H1 (cell line): ENCODE measurements around the gene FASTK. TPM values are rescaled to one million over a fixed set of nuclear protein-coding genes. Genes with fewer than 3 reads are reported as not detected.

Experiments
- CTCF ChIA-PET: fragments of 300-600 bp; sonication (Branson Sonifier 250); formaldehyde crosslinking; loops from one replicate; lab custom pipeline; 2021; ENCODE audit not compliant: partially characterized antibody; lab: Charles Lee
- POLR2A ChIA-PET: fragments of 300-600 bp; sonication (Branson Sonifier 250); formaldehyde crosslinking; loops from one replicate; lab custom pipeline; 2021; ENCODE audit warnings: inconsistent platforms; ENCODE audit not compliant: partially characterized antibody; lab: Charles Lee
- DNase-seq, 2 experiments: peaks; one replicate each; pipeline versions ENCODE4 v3.0.0 to v3.0.0-alpha.2; 2010 to 2022; ENCODE audit warnings: low spot score in 2 of 2, low read depth in 1 of 2, mixed read lengths in 1 of 2
- FAIRE-seq: peaks from 2 replicates; lab custom pipeline; 2011; peaks lifted over from hg19 to GRCh38; lab: Jason Lieb, UNC
- H2AFZ ChIP-seq: 2 replicates; pipeline ENCODE4 v1.8.1; 2012; ENCODE audit warnings: low read length, inconsistent platforms
- H2AK5ac ChIP-seq: 2 replicates; pipeline ENCODE4 v1.6.1; 2013; ENCODE audit warnings: low read depth, low read length
- H2BK120ac ChIP-seq: replicated peaks from 2 replicates; pipeline ENCODE3; 2013; ENCODE audit warnings: low read depth, low read length, inconsistent platforms
- H2BK12ac ChIP-seq: 2 replicates; pipeline ENCODE4 v1.6.1; 2013; ENCODE audit warnings: low read depth, low read length
- H2BK15ac ChIP-seq: 2 replicates; pipeline ENCODE4 v1.6.1; 2013; ENCODE audit warnings: low read length
- H2BK20ac ChIP-seq: 2 replicates; pipeline ENCODE4 v1.6.1; 2013; ENCODE audit warnings: low read length
- H2BK5ac ChIP-seq: 2 replicates; pipeline ENCODE4 v1.6.1; 2013; ENCODE audit warnings: low read depth, low read length
- H3K14ac ChIP-seq: 2 replicates; pipeline ENCODE4 v1.6.1; 2013; ENCODE audit warnings: inconsistent platforms; ENCODE audit not compliant: insufficient read length
- H3K18ac ChIP-seq: 2 replicates; pipeline ENCODE4 v1.6.1; 2013; ENCODE audit warnings: low read length; ENCODE audit errors: extremely low read depth
- H3K23ac ChIP-seq: 2 replicates; pipeline ENCODE4 v1.6.1; 2013; ENCODE audit warnings: inconsistent platforms; ENCODE audit not compliant: insufficient read length
- H3K23me2 ChIP-seq: 2 replicates; pipeline ENCODE4 v1.6.1; 2013; ENCODE audit warnings: low read depth, low read length
- H3K27ac ChIP-seq: 2 replicates; pipeline ENCODE4 v1.6.1; 2011; ENCODE audit warnings: low read depth, low read length, inconsistent platforms
- H3K27me3 ChIP-seq, 4 experiments: replicated peaks in 1 of 4; 1 replicate in 1 of 4; 2 replicates in 3 of 4; pipeline versions ENCODE4 v1.6.1 to v1.8.1; 2011 to 2013; ENCODE audit warnings: low read length in 3 of 4, mild to moderate bottlenecking in 3 of 4, inconsistent platforms in 2 of 4, mixed read lengths in 2 of 4, moderate library complexity in 1 of 4; ENCODE audit not compliant: control insufficient read depth in 3 of 4, insufficient read depth in 3 of 4; ENCODE audit errors: extremely low read depth in 1 of 4
- H3K36me3 ChIP-seq, 4 experiments: 2 replicates each; pipeline versions ENCODE4 v1.6.1 to v1.8.1; 2011 to 2013; ENCODE audit warnings: mild to moderate bottlenecking in 4 of 4, low read length in 3 of 4, moderate library complexity in 2 of 4, control low read depth in 1 of 4, inconsistent platforms in 1 of 4; ENCODE audit not compliant: insufficient read depth in 4 of 4, control insufficient read depth in 2 of 4
- H3K4ac ChIP-seq: replicated peaks from 2 replicates; pipeline ENCODE3; 2013; ENCODE audit warnings: low read length, low read depth, mixed read lengths, inconsistent platforms; ENCODE audit not compliant: insufficient read length
- H3K4me1 ChIP-seq, 4 experiments: replicated peaks in 1 of 4; 1 replicate in 1 of 4; 2 replicates in 3 of 4; pipeline versions ENCODE4 v1.6.1 to v1.8.1; 2011 to 2013; ENCODE audit warnings: low read length in 3 of 4, inconsistent platforms in 2 of 4, mixed read lengths in 1 of 4; ENCODE audit not compliant: insufficient read depth in 4 of 4, control insufficient read depth in 3 of 4
- H3K4me2 ChIP-seq, 2 experiments: 2 replicates each; pipeline versions ENCODE4 v1.6.1 to v1.8.1; 2011 to 2013; ENCODE audit warnings: low read depth in 2 of 2, low read length in 2 of 2, control low read depth in 1 of 2, inconsistent platforms in 1 of 2, mild to moderate bottlenecking in 1 of 2; ENCODE audit not compliant: insufficient read depth in 1 of 2
- H3K4me3 ChIP-seq, 4 experiments: fragments of 200-600, 300-600 bp in 1 of 4; sonication (generic), shearing (Covaris generic), sonication (Bioruptor Twin) in 1 of 4; 2 replicates each; pipeline versions ENCODE4 v1.5.1 to v1.8.1; 2011 to 2016; ENCODE audit warnings: low read length in 4 of 4, low read depth in 3 of 4, control low read depth in 2 of 4, inconsistent platforms in 2 of 4, mild to moderate bottlenecking in 2 of 4, mixed read lengths in 1 of 4, moderate library complexity in 1 of 4; ENCODE audit not compliant: insufficient read depth in 2 of 4; ENCODE audit errors: extremely low read depth in 1 of 4
- H3K56ac ChIP-seq: replicated peaks from 2 replicates; pipeline ENCODE3; 2013; ENCODE audit warnings: low read depth, mild to moderate bottlenecking, mixed read lengths, low read length, inconsistent platforms; ENCODE audit not compliant: insufficient read length
- H3K79me1 ChIP-seq: 2 replicates; pipeline ENCODE4 v1.6.1; 2013; ENCODE audit warnings: low read depth, low read length, control low read depth
- H3K79me2 ChIP-seq, 2 experiments: 2 replicates each; pipeline versions ENCODE4 v1.6.1 to v1.8.1; 2012 to 2013; ENCODE audit warnings: low read length in 2 of 2, mild to moderate bottlenecking in 2 of 2, inconsistent platforms in 1 of 2; ENCODE audit not compliant: insufficient read depth in 2 of 2, control insufficient read depth in 1 of 2
- H3K9ac ChIP-seq, 4 experiments: replicated peaks in 1 of 4; 1 replicate in 1 of 4; 2 replicates in 3 of 4; pipeline versions ENCODE4 v1.6.1 to v1.8.1; 2011 to 2013; ENCODE audit warnings: low read depth in 3 of 4, low read length in 3 of 4, control low read depth in 2 of 4, mild to moderate bottlenecking in 2 of 4, moderate library complexity in 2 of 4, inconsistent platforms in 1 of 4; ENCODE audit errors: extremely low read depth in 1 of 4
- H3K9me3 ChIP-seq, 2 experiments: 2 replicates each; pipeline versions ENCODE4 v1.6.1 to v1.8.1; 2012 to 2013; ENCODE audit warnings: mild to moderate bottlenecking in 2 of 2, moderate library complexity in 2 of 2, control low read depth in 1 of 2, inconsistent platforms in 1 of 2, low read depth in 1 of 2, low read length in 1 of 2, mixed read lengths in 1 of 2; ENCODE audit not compliant: insufficient read depth in 2 of 2
- H4K20me1 ChIP-seq, 2 experiments: replicated peaks in 1 of 2; 2 replicates each; pipeline versions ENCODE3 to v1.8.1; 2011 to 2013; ENCODE audit warnings: inconsistent platforms in 2 of 2, low read length in 2 of 2, mild to moderate bottlenecking in 1 of 2; ENCODE audit not compliant: insufficient read depth in 2 of 2, control insufficient read depth in 1 of 2
- H4K5ac ChIP-seq: 2 replicates; pipeline ENCODE4 v1.6.1; 2013; ENCODE audit warnings: low read length, low read depth, mixed read lengths, inconsistent platforms; ENCODE audit not compliant: insufficient read length
- H4K8ac ChIP-seq: 2 replicates; pipeline ENCODE4 v1.8.0; 2013; ENCODE audit warnings: mild to moderate bottlenecking, moderate library complexity, low read length, inconsistent platforms; ENCODE audit not compliant: insufficient read depth; ENCODE audit errors: extremely low read depth
- H4K91ac ChIP-seq: replicated peaks from 2 replicates; pipeline ENCODE3; 2013; ENCODE audit warnings: low read length, mixed read lengths, inconsistent platforms; ENCODE audit not compliant: insufficient read length
- ASH2L ChIP-seq: fragments of 200-600, 300-600 bp; sonication (generic); IDR thresholded peaks from one replicate; pipeline ENCODE4 v1.7.1; 2017; ENCODE audit warnings: low read length
- CEBPB ChIP-seq: IDR thresholded peaks from 2 replicates; pipeline ENCODE4 v1.6.1; 2012; ENCODE audit warnings: low read depth, low read length
- POLR2A ChIP-seq, 2 experiments: IDR thresholded peaks; 1 replicate in 1 of 2; 2 replicates in 1 of 2; pipeline ENCODE4 v1.6.1; 2011; ENCODE audit warnings: low read depth in 2 of 2, low read length in 2 of 2, mild to moderate bottlenecking in 2 of 2; ENCODE audit errors: control extremely low read depth in 1 of 2
- SRF ChIP-seq: IDR thresholded peaks from 2 replicates; pipeline ENCODE4 v1.6.1; 2011; ENCODE audit warnings: mild to moderate bottlenecking, low read depth, low read length, moderate library complexity
- WGBS, 2 experiments: shearing (Covaris generic) in 1 of 2; methylation state at CpG; one replicate each; pipeline versions ENCODE4 v1.1.6 to v1.1.7; 2013 to 2015; ENCODE audit warnings: low lambda C conversion rate in 2 of 2, mixed read lengths in 2 of 2, inconsistent platforms in 1 of 2, low coverage in 1 of 2, missing lambda C conversion rate in 1 of 2; ENCODE audit not compliant: insufficient replicate concordance in 2 of 2, insufficient coverage in 1 of 2, insufficient read length in 1 of 2; ENCODE audit errors: extremely low coverage in 1 of 2, missing lambda C conversion rate in 1 of 2; 5-methylcytosine and 5-hydroxymethylcytosine counted together
- polyA plus RNA-seq, 7 experiments: library from polyadenylated mRNA; depleted of rRNA in 3 of 7; stranded (reverse) in 5 of 7; unstranded in 2 of 7; fragments of >200 nt in 5 of 7; fragments of 200-250 nt in 2 of 7; gene quantifications; 1 replicate in 5 of 7; 2 replicates in 1 of 7; 4 replicates in 1 of 7; pipeline versions ENCODE4 v1.2.1 to v1.2.3, GENCODE V29; 2011 to 2013; ENCODE audit warnings: missing spikeins in 2 of 7, mixed read lengths in 2 of 7
- total RNA-seq: library from RNA; stranded (reverse); fragmentation: NEBNext Ultra II Directional; extraction: Animal tissue kit (Norgen Biotek cat#: 25700); gene quantifications from 2 replicates; pipeline ENCODE4 v1.2.1, GENCODE V29; 2021

The FASTK gene
- total and polyA plus RNA-seq, 2 of the 8 experiments (the other 6 are each of a cell fraction or from before 2014, with no cell fraction given), result 39.4 to 84.0 TPM

DNA sequence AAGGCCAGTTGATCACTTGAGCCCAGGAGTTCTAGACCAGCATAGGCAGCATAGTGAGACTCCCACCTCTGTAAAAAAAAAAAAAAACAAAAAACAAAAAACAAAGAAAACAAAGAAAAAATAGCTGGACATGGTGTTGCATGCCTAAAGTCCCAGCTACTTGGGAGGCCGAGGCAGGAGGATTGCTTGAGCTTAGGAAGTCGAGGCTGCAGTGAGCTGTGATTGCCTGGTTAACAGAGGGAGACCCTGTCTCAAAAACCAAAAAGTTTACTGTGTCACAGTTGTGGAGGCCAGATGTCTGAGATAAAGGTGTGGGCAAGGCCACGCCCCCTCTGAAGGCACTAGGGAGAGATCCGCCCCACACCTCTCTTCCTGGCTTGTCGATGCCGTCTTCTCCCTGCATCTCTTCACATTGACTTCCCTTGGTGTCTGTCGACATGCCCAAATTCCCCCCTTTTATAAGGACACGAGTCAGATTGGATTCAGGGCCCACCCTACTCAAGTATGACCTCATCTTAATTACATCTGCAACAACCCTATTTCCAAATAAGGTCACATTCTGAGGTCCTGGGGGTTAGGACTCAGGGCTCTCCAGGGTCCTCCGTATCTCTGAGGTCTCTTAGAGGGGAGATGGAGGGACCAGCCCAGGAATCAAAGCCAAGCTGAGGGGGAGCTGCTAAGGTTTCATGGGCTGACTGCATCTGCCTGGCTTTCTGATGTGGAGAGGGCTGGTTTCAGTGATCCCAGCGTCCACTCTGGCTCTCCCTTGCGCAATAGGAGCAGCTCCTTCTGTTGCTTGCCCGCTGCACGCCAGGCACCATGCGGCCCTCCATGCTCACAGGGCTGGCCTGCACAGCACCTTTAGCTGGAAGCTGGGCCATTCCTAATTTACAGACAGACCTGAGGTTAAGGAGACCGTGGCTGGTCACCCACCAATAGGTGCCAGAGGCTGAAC lies 28.8 kb upstream of the FASTK start:
- Histone ChIP-seq H2BK120ac (no peak overlapping the region), H4K91ac (no peak overlapping the region), H2BK20ac (no peak overlapping the region), H3K4me2 (no peak overlapping the region), H3K23ac (no peak overlapping the region), H2BK15ac (no peak overlapping the region), H3K4me1 (peaks cover 6 to 20% (median 17%) of the 10 kb centered on the region in 4 experiments), H3K23me2 (peaks cover 5% of the 10 kb centered on the region), H2BK5ac (no peak overlapping the region; the same call in 1 of the 2 replicates), H3K18ac (no peak overlapping the region), H4K8ac (no peak overlapping the region; the same call in 1 of the 2 replicates), H3K4ac (no peak overlapping the region), H2BK12ac (peak overlapping the region; percentile 80; the same call in 1 of the 2 replicates), H4K20me1 (peaks cover 31 to 44% of the 10 kb centered on the region in 2 experiments), H2AK5ac (0 out of 2 replicates have a peak overlapping the region, but pooled peaks have one; percentile 53), H3K36me3 (no peaks in the 10 kb centered on the region), H4K5ac (no peak overlapping the region), H3K4me3 (no peak overlapping the region), H3K27ac (no peak overlapping the region), H2AFZ (no peak overlapping the region), H3K56ac (no peak overlapping the region), H3K27me3 (peaks cover 0 to 5% (median 3%) of the 10 kb centered on the region in 4 experiments; a peak in 3 of 7 replicates), H3K9ac (no peak overlapping the region), H3K9me3 (no peaks in the 10 kb centered on the region), H3K79me2 (peaks cover 0 to 15% of the 10 kb centered on the region in 2 experiments; a peak in 2 of 4 replicates), H3K79me1 (peaks cover 3% of the 10 kb centered on the region; the same call in 1 of the 2 replicates), H3K14ac (no peak overlapping the region)
- 77% methylated on average over 15 of the region's 15 CpGs; no CpG with 5 or more reads in 1 of the 2 experiments for WGBS, 2 experiments
- DNase-seq (no peak), FAIRE-seq (peak; percentile 42)
- ChIA-PET CTCF (interaction anchor here (0.7 to 22.4 kb wide), 23 partner anchors 8 to 175 kb away, joined by 3 to 448 read pairs (median 19); partner anchors contain the start of genes AGAP3, CDK5, SLC4A2 and TMUB1), POLR2A (interaction anchor here (1.8 to 4.3 kb wide), 4 partner anchors 19 to 49 kb away, joined by 4 to 26 read pairs (median 6); partner anchors contain the start of gene AGAP3)
- TF ChIP-seq SRF (peak; percentile 56; the same call in 1 of the 2 replicates), CEBPB (peak; percentile 87), ASH2L (no peak), POLR2A (IDR thresholded peaks at IDR 0.05; ENCODE audit: control extremely low read depth in 1 of 2, low read depth in 2 of 2, low read length in 2 of 2) (0 out of 3 replicates have a peak, but pooled peaks of 1 of the 2 experiments have one; percentile 21)
